NCI-H1436 treated with DMSO at 0.1 percent for 48 hours (cell line): ENCODE data around the gene TGFB1.
"Not testable (repeated sequence)": the region's sequence is repeated elsewhere in the genome, so short reads cannot be mapped to it uniquely, and the experiment has no call there.

ENCODE experiments used
- DNase-seq: peaks from one replicate; lab custom pipeline; 2025; lab: John Stamatoyannopoulos, UW

TGFB1 gene

GRCh38 chr19:41353466-41354342 lies at the start of gene TGFB1:
TGFB1 (minus strand) TSS chr19:41353922; CDS start chr19:41353044, 878 bp downstream.
- no peak for DNase-seq

GRCh38 chr19:41402010-41402409 lies 48.3 kb upstream of the TGFB1 start:
- DNase-seq, result no peak

GRCh38 chr19:41401483-41401882 lies 47.8 kb upstream of the TGFB1 start:
- DNase-seq, result no peak

GRCh38 chr19:41399525-41399924 lies 45.8 kb upstream of the TGFB1 start:
- no peak for DNase-seq

- DNase-seq, result no peak
Measured at GRCh38 chr19:41399091-41399490, 45.4 kb upstream of the TGFB1 start.

GRCh38 chr19:41398598-41398997 lies 44.9 kb upstream of the TGFB1 start:
- no peak for DNase-seq

- DNase-seq, result no peak
Measured at GRCh38 chr19:41398050-41398418, 44.3 kb upstream of the TGFB1 start.

- peak; percentile 98 for DNase-seq
Measured at GRCh38 chr19:41397086-41398049, 43.6 kb upstream of the TGFB1 start, which contains the start of the genes BCKDHA and EXOSC5. BCKDHA (plus strand) TSS chr19:41397818; CDS start chr19:41397828, 10 bp downstream. EXOSC5 (minus strand) TSS chr19:41397359; CDS start chr19:41397328, 31 bp downstream.

- no peak for DNase-seq
Measured at GRCh38 chr19:41395355-41395754, 41.6 kb upstream of the TGFB1 start.

- DNase-seq, result no peak
Measured at GRCh38 chr19:41392775-41393174, 39.1 kb upstream of the TGFB1 start.

- no peak for DNase-seq
Measured at GRCh38 chr19:41391618-41392017, 37.9 kb upstream of the TGFB1 start.

- DNase-seq, result no peak
Measured at GRCh38 chr19:41386442-41386841, 32.7 kb upstream of the TGFB1 start.

GRCh38 chr19:41384351-41384750 lies 30.6 kb upstream of the TGFB1 start:
- DNase-seq, result no peak

- DNase-seq, result not testable (repeated sequence)
Measured at GRCh38 chr19:41381536-41381935, 27.8 kb upstream of the TGFB1 start.

GRCh38 chr19:41377977-41378709 lies 24.4 kb upstream of the TGFB1 start:
- DNase-seq, result no peak

GRCh38 chr19:41376998-41377365 lies 23.3 kb upstream of the TGFB1 start:
- DNase-seq, result no peak

GRCh38 chr19:41376241-41376997 lies 22.7 kb upstream of the TGFB1 start, which contains the start of gene TMEM91:
TMEM91 (plus strand) TSS chr19:41376533; CDS start chr19:41378310, 1,777 bp downstream.
- no peak for DNase-seq

GRCh38 chr19:41373993-41374392 lies 20.3 kb upstream of the TGFB1 start:
- DNase-seq, result no peak

- DNase-seq, result no peak
Measured at GRCh38 chr19:41372501-41372900, 18.8 kb upstream of the TGFB1 start.

GRCh38 chr19:41371541-41371940 lies 17.8 kb upstream of the TGFB1 start:
- no peak for DNase-seq

GRCh38 chr19:41371119-41371518 lies 17.4 kb upstream of the TGFB1 start:
- not testable (repeated sequence) for DNase-seq
